GM12873 (cell line): ENCODE data around the gene RANBP17.

Source experiments
- CTCF ChIP-seq: IDR thresholded peaks from 2 replicates; pipeline ENCODE4 v1.5.1; 2012; ENCODE audit warnings: low read depth, mild to moderate bottlenecking, moderate library complexity, low read length, control low read depth; ENCODE audit not compliant: insufficient read depth; ENCODE audit errors: missing control alignments

RANBP17 gene

GRCh38 chr5:171251519-171251918 is 389.7 kb downstream of the RANBP17 start:
- TF ChIP-seq CTCF: no peak

DNA sequence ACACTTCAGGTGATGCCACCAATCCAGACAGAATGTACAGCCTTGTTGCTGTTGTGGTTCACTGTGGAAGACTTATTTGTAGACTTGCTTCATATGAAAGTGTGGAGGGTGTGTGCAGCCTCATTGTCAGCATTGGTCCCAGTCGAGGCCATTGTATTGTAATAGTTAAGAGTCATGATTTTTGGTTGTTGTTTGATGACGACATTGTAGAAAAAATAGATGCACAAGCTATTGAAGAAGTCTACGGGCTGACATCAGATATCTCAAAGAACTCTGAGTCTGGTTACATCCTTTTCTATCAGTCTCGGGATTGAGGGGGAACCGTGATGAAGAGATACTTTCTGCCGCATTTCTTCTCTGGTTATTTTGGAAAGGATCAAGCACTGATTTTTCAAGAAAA is 390.9 kb downstream of the RANBP17 start:
- no peak for TF ChIP-seq CTCF

DNA sequence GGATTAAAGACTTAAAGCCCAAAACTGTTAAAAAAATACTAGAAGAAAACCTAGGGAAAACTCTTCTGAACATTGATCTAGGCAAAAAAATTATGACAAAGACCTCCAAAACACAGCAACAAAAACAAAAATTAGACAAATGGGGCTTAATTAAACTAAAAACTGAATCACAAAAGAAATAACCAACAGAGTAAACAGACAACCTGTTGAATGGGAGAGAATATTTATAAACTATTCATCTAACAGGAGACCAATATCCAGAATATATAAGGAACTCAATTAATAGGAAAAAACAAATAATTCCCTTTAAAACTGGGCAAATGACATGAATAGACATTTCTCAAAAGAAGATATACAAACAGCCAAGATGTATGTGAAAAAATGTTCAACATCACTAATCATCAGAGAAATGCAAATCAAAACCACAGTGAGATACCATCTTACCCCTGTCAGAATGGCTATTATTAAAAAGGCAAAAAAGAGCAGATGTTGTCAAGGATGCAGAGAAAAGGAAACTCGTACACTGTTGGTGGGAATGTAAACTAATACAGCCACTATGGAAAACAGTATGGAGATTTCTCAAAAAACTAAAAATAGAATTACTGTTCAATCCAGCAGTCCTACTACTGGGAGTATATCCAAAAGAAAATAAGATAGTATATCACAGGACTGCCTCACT is 397.1 kb downstream of the RANBP17 start:
- TF ChIP-seq CTCF: no peak

DNA sequence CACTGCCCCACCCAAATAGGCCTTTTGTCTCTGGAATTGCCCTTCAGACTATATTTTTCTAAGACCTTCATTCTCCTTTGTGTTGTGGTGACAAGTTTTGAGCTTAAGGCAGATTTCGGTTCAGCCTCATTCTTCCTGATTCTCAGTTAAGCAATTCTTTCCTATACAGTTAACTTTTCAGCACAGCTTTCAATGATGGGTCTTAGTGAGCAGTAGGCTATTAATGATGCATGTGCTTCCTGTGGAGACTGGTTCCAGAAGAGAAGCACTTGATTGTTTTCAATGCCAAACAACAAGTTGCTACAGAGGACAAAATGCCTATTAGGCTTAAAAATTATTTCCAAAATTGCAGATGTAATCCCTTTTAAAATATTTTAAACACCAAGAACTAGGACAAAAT is 399.5 kb downstream of the RANBP17 start:
- TF ChIP-seq CTCF: no peak

GRCh38 chr5:171261904-171262303 is 400.1 kb downstream of the RANBP17 start:
- TF ChIP-seq CTCF: no peak

GRCh38 chr5:171263181-171263580 is 401.4 kb downstream of the RANBP17 start:
- TF ChIP-seq CTCF: no peak

- TF ChIP-seq CTCF: no peak
Observed at GRCh38 chr5:171264843-171265242, 403.0 kb downstream of the RANBP17 start.
